GM23338 (cell line): ENCODE data around the gene SPATS1. TPM values are rescaled to one million over a fixed set of nuclear protein-coding genes. Genes with fewer than 3 reads are reported as not detected.

Experiments used
- ATAC-seq: fragments of 200-7000 bp; cut with Tn5 transposase; 3 replicates; pipeline ENCODE4 v1.9.1; 2020
- DNase-seq: peaks from one replicate; pipeline ENCODE4 v3.0.0-alpha.2; 2015; ENCODE audit warnings: low spot score
- H2AFZ ChIP-seq: fragments of 200-600 bp; sonication (generic); 2 replicates; pipeline ENCODE4 v1.8.0; 2016; ENCODE audit warnings: antibody characterized with exemption, mild to moderate bottlenecking, moderate library complexity
- H3F3A ChIP-seq: fragments of 200-600 bp; sonication (generic); replicated peaks from 2 replicates; pipeline ENCODE4 v1.8.0; 2017; ENCODE audit warnings: antibody characterized with exemption, mixed run types, low read depth
- H3K27ac ChIP-seq: fragments of 200-600 bp; sonication (generic); 2 replicates; pipeline ENCODE4 v1.6.1; 2016; ENCODE audit warnings: low read depth
- H3K27me3 ChIP-seq: fragments of 200-600 bp; sonication (generic); 2 replicates; pipeline ENCODE4 v1.8.0; 2016; ENCODE audit warnings: mild to moderate bottlenecking, mixed run types, moderate library complexity; ENCODE audit not compliant: insufficient read depth
- H3K36me3 ChIP-seq: fragments of 200-600 bp; sonication (generic); 2 replicates; pipeline ENCODE4 v1.8.0; 2016; ENCODE audit warnings: mild to moderate bottlenecking; ENCODE audit not compliant: insufficient read depth
- H3K4me1 ChIP-seq: fragments of 200-600 bp; sonication (generic); 2 replicates; pipeline ENCODE4 v1.8.0; 2016; ENCODE audit warnings: mild to moderate bottlenecking, moderate library complexity; ENCODE audit not compliant: insufficient read depth
- H3K4me2 ChIP-seq: fragments of 200-600 bp; sonication (generic); 2 replicates; pipeline ENCODE4 v1.7.1; 2017; ENCODE audit warnings: mixed run types
- H3K4me3 ChIP-seq: fragments of 200-600 bp; sonication (generic); 2 replicates; pipeline ENCODE4 v1.6.1; 2016; ENCODE audit warnings: mixed run types
- H3K79me2 ChIP-seq: fragments of 200-600 bp; sonication (generic); replicated peaks from 2 replicates; pipeline ENCODE4 v1.8.0; 2017; ENCODE audit warnings: mild to moderate bottlenecking; ENCODE audit not compliant: insufficient read depth
- H3K9me2 ChIP-seq: fragments of 200-600 bp; sonication (generic); 2 replicates; pipeline ENCODE4 v1.8.0; 2017; ENCODE audit not compliant: insufficient read depth
- H4K20me1 ChIP-seq: fragments of 200-600 bp; sonication (generic); replicated peaks from 2 replicates; pipeline ENCODE4 v1.8.0; 2017; ENCODE audit warnings: mild to moderate bottlenecking; ENCODE audit not compliant: insufficient read depth
- H3K27ac Mint-ChIP-seq: 2 replicates; pipeline ENCODE4 v1.8.0; 2020; ENCODE audit warnings: inconsistent platforms, mild to moderate bottlenecking, moderate library complexity, mixed read lengths
- H3K27me3 Mint-ChIP-seq: 3 replicates; pipeline ENCODE4 v1.8.0; 2022; ENCODE audit warnings: low read depth, mild to moderate bottlenecking, moderate library complexity, mixed read lengths, inconsistent platforms; ENCODE audit not compliant: insufficient read depth, poor library complexity
- H3K36me3 Mint-ChIP-seq: 3 replicates; pipeline ENCODE4 v1.8.0; 2021; ENCODE audit warnings: low read depth, mild to moderate bottlenecking, inconsistent platforms, moderate library complexity, mixed read lengths
- H3K4me1 Mint-ChIP-seq: 3 replicates; pipeline ENCODE4 v1.8.0; 2020; ENCODE audit warnings: mild to moderate bottlenecking, inconsistent platforms, mixed read lengths
- H3K4me3 Mint-ChIP-seq: 3 replicates; pipeline ENCODE4 v1.8.0; 2021; ENCODE audit warnings: moderate library complexity, mild to moderate bottlenecking, inconsistent platforms, mixed read lengths
- H3K9me3 Mint-ChIP-seq: 3 replicates; pipeline ENCODE4 v1.8.0; 2020; ENCODE audit warnings: moderate library complexity, mild to moderate bottlenecking, inconsistent platforms, mixed read lengths
- EZH2phosphoT487 ChIP-seq: fragments of 200-600 bp; sonication (generic); IDR thresholded peaks from one replicate; pipeline ENCODE4 v1.8.1; 2018; ENCODE audit warnings: antibody characterized with exemption; ENCODE audit not compliant: unreplicated experiment
- JUNB ChIP-seq: IDR thresholded peaks from one replicate; pipeline ENCODE4 v1.6.1; 2016; ENCODE audit warnings: antibody characterized with exemption; ENCODE audit not compliant: unreplicated experiment
- NANOG ChIP-seq: IDR thresholded peaks from 2 replicates; pipeline ENCODE4 v1.6.1; 2016; ENCODE audit warnings: antibody characterized with exemption, borderline replicate concordance
- POLR2AphosphoS5 ChIP-seq: IDR thresholded peaks from 2 replicates; pipeline ENCODE4 v1.6.1; 2016; ENCODE audit warnings: antibody characterized with exemption, low read depth
- STAT1 ChIP-seq: IDR thresholded peaks from one replicate; pipeline ENCODE4 v1.6.1; 2016; ENCODE audit warnings: antibody characterized with exemption; ENCODE audit not compliant: unreplicated experiment
- ZNF114 ChIP-seq: fragments of 250-450 bp; sonication (Bioruptor Pico); IDR thresholded peaks from 2 replicates; pipeline ENCODE4 v1.5.0; 2020; ENCODE audit warnings: mild to moderate bottlenecking, moderate library complexity
- polyA plus RNA-seq: library from polyadenylated mRNA; unstranded; fragments of >200 nt; fragmentation: Nextera tagmentation; extraction: Ambion mirVana; gene quantifications from 2 replicates; pipeline ENCODE4 v1.2.1, GENCODE V29; 2016
- total RNA-seq: library from RNA; depleted of rRNA; stranded (reverse); fragments of >200 nt; shearing (Covaris generic); gene quantifications from 2 replicates; pipeline ENCODE4 v1.2.3, GENCODE V29; 2014
- TF ChIP-seq, protein P1 (sequence below): fragments of 250-450 bp; sonication (Bioruptor Pico); IDR thresholded peaks from 2 replicates; pipeline ENCODE4 v1.5.0; 2020; ENCODE audit warnings: mild to moderate bottlenecking, moderate library complexity

SPATS1 gene
- total and polyA plus RNA-seq, 2 experiments from 2014 or later, result not detected

DNA sequence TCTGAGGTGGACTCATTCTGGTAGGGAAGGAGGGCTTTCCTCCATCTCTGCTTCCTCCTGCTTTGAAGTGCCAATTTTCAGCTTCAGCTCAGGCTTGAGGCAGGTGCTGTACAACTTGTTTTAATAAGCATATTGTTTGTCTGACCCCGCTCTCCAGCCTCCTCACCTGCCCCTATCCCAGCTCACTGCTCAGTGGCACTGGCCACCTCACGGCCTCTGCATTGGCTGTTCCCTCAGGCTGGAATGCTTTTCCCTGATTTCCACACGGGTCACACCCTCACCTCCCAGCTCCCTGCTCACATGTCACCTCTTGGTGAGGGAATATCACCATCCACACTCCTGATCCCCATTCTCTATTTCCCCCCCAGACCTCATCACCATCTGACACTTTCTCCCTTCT, 43.6 kb upstream of the SPATS1 start (continued):
- TF ChIP-seq, protein P1, sequence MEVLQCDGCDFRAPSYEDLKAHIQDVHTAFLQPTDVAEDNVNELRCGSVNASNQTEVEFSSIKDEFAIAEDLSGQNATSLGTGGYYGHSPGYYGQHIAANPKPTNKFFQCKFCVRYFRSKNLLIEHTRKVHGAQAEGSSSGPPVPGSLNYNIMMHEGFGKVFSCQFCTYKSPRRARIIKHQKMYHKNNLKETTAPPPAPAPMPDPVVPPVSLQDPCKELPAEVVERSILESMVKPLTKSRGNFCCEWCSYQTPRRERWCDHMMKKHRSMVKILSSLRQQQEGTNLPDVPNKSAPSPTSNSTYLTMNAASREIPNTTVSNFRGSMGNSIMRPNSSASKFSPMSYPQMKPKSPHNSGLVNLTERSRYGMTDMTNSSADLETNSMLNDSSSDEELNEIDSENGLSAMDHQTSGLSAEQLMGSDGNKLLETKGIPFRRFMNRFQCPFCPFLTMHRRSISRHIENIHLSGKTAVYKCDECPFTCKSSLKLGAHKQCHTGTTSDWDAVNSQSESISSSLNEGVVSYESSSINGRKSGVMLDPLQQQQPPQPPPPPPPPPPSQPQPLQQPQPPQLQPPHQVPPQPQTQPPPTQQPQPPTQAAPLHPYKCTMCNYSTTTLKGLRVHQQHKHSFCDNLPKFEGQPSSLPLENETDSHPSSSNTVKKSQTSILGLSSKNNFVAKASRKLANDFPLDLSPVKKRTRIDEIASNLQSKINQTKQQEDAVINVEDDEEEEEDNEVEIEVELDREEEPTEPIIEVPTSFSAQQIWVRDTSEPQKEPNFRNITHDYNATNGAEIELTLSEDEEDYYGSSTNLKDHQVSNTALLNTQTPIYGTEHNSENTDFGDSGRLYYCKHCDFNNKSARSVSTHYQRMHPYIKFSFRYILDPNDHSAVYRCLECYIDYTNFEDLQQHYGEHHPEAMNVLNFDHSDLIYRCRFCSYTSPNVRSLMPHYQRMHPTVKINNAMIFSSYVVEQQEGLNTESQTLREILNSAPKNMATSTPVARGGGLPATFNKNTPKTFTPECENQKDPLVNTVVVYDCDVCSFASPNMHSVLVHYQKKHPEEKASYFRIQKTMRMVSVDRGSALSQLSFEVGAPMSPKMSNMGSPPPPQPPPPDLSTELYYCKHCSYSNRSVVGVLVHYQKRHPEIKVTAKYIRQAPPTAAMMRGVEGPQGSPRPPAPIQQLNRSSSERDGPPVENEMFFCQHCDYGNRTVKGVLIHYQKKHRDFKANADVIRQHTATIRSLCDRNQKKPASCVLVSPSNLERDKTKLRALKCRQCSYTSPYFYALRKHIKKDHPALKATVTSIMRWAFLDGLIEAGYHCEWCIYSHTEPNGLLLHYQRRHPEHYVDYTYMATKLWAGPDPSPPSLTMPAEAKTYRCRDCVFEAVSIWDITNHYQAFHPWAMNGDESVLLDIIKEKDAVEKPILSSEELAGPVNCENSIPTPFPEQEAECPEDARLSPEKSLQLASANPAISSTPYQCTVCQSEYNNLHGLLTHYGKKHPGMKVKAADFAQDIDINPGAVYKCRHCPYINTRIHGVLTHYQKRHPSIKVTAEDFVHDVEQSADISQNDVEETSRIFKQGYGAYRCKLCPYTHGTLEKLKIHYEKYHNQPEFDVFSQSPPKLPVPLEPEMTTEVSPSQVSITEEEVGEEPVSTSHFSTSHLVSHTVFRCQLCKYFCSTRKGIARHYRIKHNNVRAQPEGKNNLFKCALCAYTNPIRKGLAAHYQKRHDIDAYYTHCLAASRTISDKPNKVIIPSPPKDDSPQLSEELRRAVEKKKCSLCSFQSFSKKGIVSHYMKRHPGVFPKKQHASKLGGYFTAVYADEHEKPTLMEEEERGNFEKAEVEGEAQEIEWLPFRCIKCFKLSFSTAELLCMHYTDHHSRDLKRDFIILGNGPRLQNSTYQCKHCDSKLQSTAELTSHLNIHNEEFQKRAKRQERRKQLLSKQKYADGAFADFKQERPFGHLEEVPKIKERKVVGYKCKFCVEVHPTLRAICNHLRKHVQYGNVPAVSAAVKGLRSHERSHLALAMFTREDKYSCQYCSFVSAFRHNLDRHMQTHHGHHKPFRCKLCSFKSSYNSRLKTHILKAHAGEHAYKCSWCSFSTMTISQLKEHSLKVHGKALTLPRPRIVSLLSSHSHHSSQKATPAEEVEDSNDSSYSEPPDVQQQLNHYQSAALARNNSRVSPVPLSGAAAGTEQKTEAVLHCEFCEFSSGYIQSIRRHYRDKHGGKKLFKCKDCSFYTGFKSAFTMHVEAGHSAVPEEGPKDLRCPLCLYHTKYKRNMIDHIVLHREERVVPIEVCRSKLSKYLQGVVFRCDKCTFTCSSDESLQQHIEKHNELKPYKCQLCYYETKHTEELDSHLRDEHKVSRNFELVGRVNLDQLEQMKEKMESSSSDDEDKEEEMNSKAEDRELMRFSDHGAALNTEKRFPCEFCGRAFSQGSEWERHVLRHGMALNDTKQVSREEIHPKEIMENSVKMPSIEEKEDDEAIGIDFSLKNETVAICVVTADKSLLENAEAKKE (CRISPR knock-in tag), result no peak
- TF ChIP-seq NANOG, result no peak
- TF ChIP-seq POLR2AphosphoS5, result no peak; the same call in 1 of the 2 replicates
- no peak for TF ChIP-seq JUNB
- TF ChIP-seq EZH2phosphoT487, result no peak
- TF ChIP-seq ZNF114 (CRISPR knock-in tag), result no peak
- no peak for TF ChIP-seq STAT1

DNA sequence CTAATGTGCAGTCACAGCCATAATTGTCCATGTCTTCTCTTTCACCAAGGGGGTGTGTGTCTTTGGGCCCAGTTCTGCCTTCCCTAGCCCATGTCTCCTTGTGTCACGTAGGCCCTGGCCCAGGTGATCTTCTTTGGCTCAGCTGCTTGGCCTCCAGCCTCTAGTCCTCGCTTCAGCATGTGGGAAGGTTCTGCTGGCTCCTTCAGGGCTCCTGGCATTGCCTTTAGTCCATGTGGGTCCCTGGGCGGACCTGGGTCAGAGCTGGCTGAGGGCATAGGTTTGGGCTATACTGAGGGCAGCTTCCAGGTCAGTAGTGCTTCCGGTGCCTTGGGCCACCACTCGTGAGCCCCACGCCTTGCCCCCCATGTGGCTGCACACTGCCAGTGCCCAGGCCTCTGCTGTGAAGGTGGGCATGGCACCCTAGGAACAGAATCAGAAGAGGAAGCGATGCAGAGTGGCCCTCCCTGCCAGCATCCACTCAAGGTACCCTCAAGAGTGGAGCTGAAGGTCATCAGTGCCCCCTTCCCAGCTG, 42.1 kb upstream of the SPATS1 start:
- peaks cover 57% of the 10 kb centered on the region for H3K36me3 Mint-ChIP-seq
- Histone ChIP-seq H3K79me2 (no peaks in the 10 kb centered on the region), H3K27me3 (peaks cover 28% of the 10 kb centered on the region), H3K9me2 (no peaks in the 10 kb centered on the region), H3K36me3 (peaks cover 7% of the 10 kb centered on the region; the same call in 1 of the 2 replicates), H3K4me1 (no peaks in the 10 kb centered on the region; the same call in 1 of the 2 replicates), H4K20me1 (0 out of 2 replicates have a peak, but pooled peaks cover 3% of the 10 kb centered on the region), H2AFZ (no peak overlapping the region), H3K27ac (no peak overlapping the region), H3F3A (peaks cover 15% of the 10 kb centered on the region; the same call in 1 of the 2 replicates), H3K4me2 (no peak overlapping the region), H3K4me3 (no peak overlapping the region)
- H3K4me3 Mint-ChIP-seq, result no peak overlapping the region
- no peak for ATAC-seq
- H3K27me3 Mint-ChIP-seq, result peaks cover 26% of the 10 kb centered on the region
- no peak overlapping the region; the same call in 1 of the 2 replicates for H3K27ac Mint-ChIP-seq
- no peaks in the 10 kb centered on the region for H3K9me3 Mint-ChIP-seq
- H3K4me1 Mint-ChIP-seq, result peaks cover 13% of the 10 kb centered on the region
- no peak for DNase-seq
- TF ChIP-seq, protein P1 (CRISPR knock-in tag), result no peak
- TF ChIP-seq JUNB, result no peak
